ENCODE measurements around the gene TEKT3.

TEKT3 gene

DNA sequence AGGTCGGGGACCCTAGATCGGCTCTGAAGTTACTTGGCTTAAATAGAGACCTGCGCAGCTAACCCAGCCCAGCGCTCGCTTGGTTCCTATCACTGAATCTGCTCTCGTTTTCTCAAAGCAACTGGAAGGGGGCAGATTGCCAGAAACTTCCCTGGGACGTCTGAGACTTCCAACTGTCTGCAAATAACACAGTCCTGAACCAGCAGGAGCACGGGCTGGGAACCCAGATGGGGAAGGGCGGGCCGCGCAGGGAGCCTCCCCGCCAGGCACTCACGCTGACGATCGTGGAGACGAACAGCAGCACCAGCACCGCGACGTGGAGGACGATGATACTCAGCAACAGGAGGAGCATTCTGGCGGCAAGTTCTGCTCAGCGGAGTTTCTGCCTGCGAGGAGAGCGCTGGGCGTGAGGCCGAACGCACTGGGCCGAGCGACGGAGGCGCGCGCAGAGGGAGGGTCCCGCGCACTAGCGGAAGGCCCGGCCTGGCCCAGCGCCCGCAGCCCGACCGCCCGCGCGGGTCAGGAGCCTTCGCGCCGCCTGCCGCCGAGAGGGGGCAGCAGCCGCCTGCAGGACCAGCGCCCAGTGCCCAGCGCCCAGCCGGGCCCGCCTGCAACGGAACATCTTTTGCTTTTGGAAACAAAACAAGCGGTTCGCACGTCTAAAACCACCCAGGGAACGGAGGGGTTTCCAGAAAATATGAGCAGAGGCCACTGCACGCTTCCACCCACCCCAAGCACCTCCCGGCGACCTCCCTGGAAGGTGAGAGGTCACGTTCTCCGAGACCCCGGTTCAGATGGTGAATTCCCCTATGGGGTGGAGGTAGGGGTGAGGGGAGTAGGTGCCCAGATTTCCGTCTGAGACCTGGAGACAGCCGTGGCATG, 80.8 kb downstream of the TEKT3 start:
- Histone ChIP-seq H3K36me3 (ENCODE audit: control insufficient read depth, insufficient read depth, low read length) (peaks cover 17% of the 10 kb centered on the region), H3K27ac (ENCODE audit: low read depth, low read length) (peak overlapping the region; percentile 94), H3K4me1 (ENCODE audit: control insufficient read depth, insufficient read depth, low read length) (peaks cover 35% of the 10 kb centered on the region), H3K9ac (ENCODE audit: low read length) (peak overlapping the region; percentile 89), H3K27me3 (ENCODE audit: control insufficient read depth, insufficient read depth, low read length) (no peaks in the 10 kb centered on the region), H3K4me3 (ENCODE audit: low read length) (peak overlapping the region; percentile 91)

DNA sequence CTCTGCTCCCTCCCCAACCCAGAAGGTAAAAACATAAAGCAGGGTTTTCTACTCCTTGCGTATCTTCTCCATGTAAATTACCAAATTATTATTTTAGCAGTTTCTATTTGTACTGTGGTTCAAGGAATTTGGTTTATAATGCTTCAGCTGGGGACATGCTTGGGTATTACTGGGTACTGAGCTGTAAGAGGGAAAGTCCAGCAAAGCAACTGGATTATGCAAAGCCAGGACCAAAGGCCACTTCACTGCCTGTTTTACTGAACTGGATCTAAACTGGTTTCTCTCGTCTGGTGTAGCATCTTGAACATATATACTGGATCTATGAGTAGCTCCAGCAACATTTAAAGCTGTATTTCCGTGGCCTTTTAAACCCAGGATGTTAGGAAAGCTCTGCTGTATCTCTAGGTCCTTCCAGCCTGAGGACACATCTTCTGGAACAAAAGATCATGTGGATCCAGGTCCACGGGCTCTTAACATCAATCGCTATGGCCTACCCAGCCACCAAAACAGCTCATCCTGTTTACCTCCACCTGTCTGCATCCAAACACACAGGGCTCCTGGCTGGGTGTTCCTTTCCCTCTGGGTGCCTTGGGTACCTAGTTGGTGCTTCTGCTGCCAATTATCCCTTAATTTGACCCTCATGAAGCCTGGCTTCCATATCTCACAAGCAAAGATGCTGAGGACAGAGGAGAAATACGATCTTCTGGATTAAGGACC, 83.4 kb downstream of the TEKT3 start:
- Histone ChIP-seq H3K4me3 (ENCODE audit: low read length) (peak overlapping the region; percentile 30), H3K27me3 (ENCODE audit: control insufficient read depth, insufficient read depth, low read length) (no peaks in the 10 kb centered on the region), H3K9ac (ENCODE audit: low read length) (no peak overlapping the region), H3K4me1 (ENCODE audit: control insufficient read depth, insufficient read depth, low read length) (peaks cover 42% of the 10 kb centered on the region), H3K27ac (ENCODE audit: low read depth, low read length) (no peak overlapping the region), H3K36me3 (ENCODE audit: control insufficient read depth, insufficient read depth, low read length) (peaks cover 22% of the 10 kb centered on the region)

- Histone ChIP-seq H3K4me3 (ENCODE audit: low read length) (peak overlapping the region; percentile 27), H3K4me1 (ENCODE audit: control insufficient read depth, insufficient read depth, low read length) (peaks cover 42% of the 10 kb centered on the region), H3K27me3 (ENCODE audit: control insufficient read depth, insufficient read depth, low read length) (no peaks in the 10 kb centered on the region), H3K36me3 (ENCODE audit: control insufficient read depth, insufficient read depth, low read length) (peaks cover 22% of the 10 kb centered on the region), H3K27ac (ENCODE audit: low read depth, low read length) (no peak overlapping the region), H3K9ac (ENCODE audit: low read length) (no peak overlapping the region)
Observed at GRCh38 chr17:15257258-15257788, 84.1 kb downstream of the TEKT3 start.

DNA sequence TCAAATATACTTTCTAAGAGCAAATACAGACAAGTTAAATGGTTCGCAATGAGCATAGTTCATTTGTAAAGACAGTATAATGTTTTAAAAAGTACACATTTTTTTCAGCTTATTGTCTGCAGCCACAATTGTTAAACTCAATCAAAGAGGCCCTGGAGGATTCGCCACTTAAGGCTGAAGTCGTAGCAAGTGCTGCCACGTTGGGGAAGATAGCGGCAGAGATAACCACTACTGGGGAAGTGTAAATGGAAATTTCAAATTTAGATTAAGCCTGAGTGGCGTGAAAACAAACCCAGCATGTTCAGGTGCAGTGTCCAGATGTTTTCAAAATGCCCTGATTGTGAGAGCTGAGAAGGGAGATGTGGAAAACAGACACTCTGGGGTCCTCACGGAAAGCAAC, 84.7 kb downstream of the TEKT3 start:
- H3K27ac ChIP-seq (ENCODE audit: low read depth, low read length): no peak overlapping the region
- H3K4me1 ChIP-seq (ENCODE audit: control insufficient read depth, insufficient read depth, low read length): peaks cover 48% of the 10 kb centered on the region
- no peak overlapping the region for H3K4me3 ChIP-seq (ENCODE audit: low read length)
- no peaks in the 10 kb centered on the region for H3K27me3 ChIP-seq (ENCODE audit: control insufficient read depth, insufficient read depth, low read length)
- H3K9ac ChIP-seq (ENCODE audit: low read length): no peak overlapping the region
- peaks cover 22% of the 10 kb centered on the region for H3K36me3 ChIP-seq (ENCODE audit: control insufficient read depth, insufficient read depth, low read length)

GRCh38 chr17:15255713-15256454, 85.5 kb downstream of the TEKT3 start:
- H3K27ac ChIP-seq (ENCODE audit: low read depth, low read length): no peak overlapping the region
- no peaks in the 10 kb centered on the region for H3K27me3 ChIP-seq (ENCODE audit: control insufficient read depth, insufficient read depth, low read length)
- H3K36me3 ChIP-seq (ENCODE audit: control insufficient read depth, insufficient read depth, low read length): peaks cover 26% of the 10 kb centered on the region
- H3K9ac ChIP-seq (ENCODE audit: low read length): no peak overlapping the region
- H3K4me3 ChIP-seq (ENCODE audit: low read length): no peak overlapping the region
- peaks cover 53% of the 10 kb centered on the region for H3K4me1 ChIP-seq (ENCODE audit: control insufficient read depth, insufficient read depth, low read length)

All from rectal smooth muscle tissue (tissue), 1 donor.